Measurements from ENCODE around the gene CHPT1.

The CHPT1 gene

GRCh38 chr12:101666052-101666728 is 31.2 kb upstream of the CHPT1 start:
- no peak overlapping the region for H3K4me3 ChIP-seq (ENCODE audit: low read depth, low read length)
- DNase-seq (ENCODE audit: low read depth), result no peak
- TF ChIP-seq MAX (IDR thresholded peaks at IDR 0.05; ENCODE audit: low read depth, low read length) (no peak), CTCF (IDR thresholded peaks at IDR 0.05; ENCODE audit: low read depth, low read length) (no peak), POLR2A (IDR thresholded peaks at IDR 0.05; ENCODE audit: extremely low read depth, insufficient read length) (no peak), MYC (IDR thresholded peaks at IDR 0.05; ENCODE audit: low read depth, low read length) (no peak)

- no peak for DNase-seq (ENCODE audit: low read depth)
- TF ChIP-seq POLR2A (IDR thresholded peaks at IDR 0.05; ENCODE audit: extremely low read depth, insufficient read length) (no peak), CTCF (IDR thresholded peaks at IDR 0.05; ENCODE audit: low read depth, low read length) (no peak), MAX (IDR thresholded peaks at IDR 0.05; ENCODE audit: low read depth, low read length) (no peak), MYC (IDR thresholded peaks at IDR 0.05; ENCODE audit: low read depth, low read length) (no peak)
These were observed 29.8 kb upstream of the CHPT1 start for GRCh38 chr12:101667591-101667990.

GRCh38 chr12:101670007-101670671 is 27.3 kb upstream of the CHPT1 start:
- H3K4me3 ChIP-seq (ENCODE audit: low read depth, low read length), result no peak overlapping the region
- peak; percentile 85 for DNase-seq (ENCODE audit: low read depth)
- peak; percentile 83 for TF ChIP-seq CTCF (IDR thresholded peaks at IDR 0.05; ENCODE audit: low read depth, low read length)
- TF ChIP-seq POLR2A (IDR thresholded peaks at IDR 0.05; ENCODE audit: extremely low read depth, insufficient read length), result no peak
- no peak for TF ChIP-seq MAX (IDR thresholded peaks at IDR 0.05; ENCODE audit: low read depth, low read length)
- TF ChIP-seq MYC (IDR thresholded peaks at IDR 0.05; ENCODE audit: low read depth, low read length), result peak; percentile 33; the same call in 1 of the 2 replicates

More at GRCh38 chr12:101667591-101667990, 29.8 kb upstream of the CHPT1 start:
- no peak overlapping the region for H3K4me3 ChIP-seq (ENCODE audit: low read depth, low read length)

- DNase-seq (ENCODE audit: low read depth), result peak; percentile 84
- TF ChIP-seq MYC (IDR thresholded peaks at IDR 0.05; ENCODE audit: low read depth, low read length), result no peak
- no peak for TF ChIP-seq CTCF (IDR thresholded peaks at IDR 0.05; ENCODE audit: low read depth, low read length)
- no peak for TF ChIP-seq MAX (IDR thresholded peaks at IDR 0.05; ENCODE audit: low read depth, low read length)
- TF ChIP-seq POLR2A (IDR thresholded peaks at IDR 0.05; ENCODE audit: extremely low read depth, insufficient read length), result no peak
These were observed 26.2 kb upstream of the CHPT1 start for GRCh38 chr12:101671157-101671791.

GRCh38 chr12:101671833-101672232 is 25.6 kb upstream of the CHPT1 start:
- H3K4me3 ChIP-seq (ENCODE audit: low read depth, low read length), result no peak overlapping the region
- no peak for TF ChIP-seq POLR2A (IDR thresholded peaks at IDR 0.05; ENCODE audit: extremely low read depth, insufficient read length)
- TF ChIP-seq MYC (IDR thresholded peaks at IDR 0.05; ENCODE audit: low read depth, low read length), result no peak
- TF ChIP-seq MAX (IDR thresholded peaks at IDR 0.05; ENCODE audit: low read depth, low read length), result no peak
- TF ChIP-seq CTCF (IDR thresholded peaks at IDR 0.05; ENCODE audit: low read depth, low read length), result no peak
- no peak for DNase-seq (ENCODE audit: low read depth)

More at GRCh38 chr12:101671157-101671791, 26.2 kb upstream of the CHPT1 start:
- no peak overlapping the region for H3K4me3 ChIP-seq (ENCODE audit: low read depth, low read length)

Data from NB4 (cell line).